GM12874 (cell line): ENCODE measurements around the gene CKM.

Source experiments
- CTCF ChIP-seq: IDR thresholded peaks from 2 replicates; pipeline ENCODE4 v1.5.1; 2011; ENCODE audit warnings: low read depth, mild to moderate bottlenecking, control low read depth, low read length, moderate library complexity; ENCODE audit not compliant: insufficient read depth

The CKM gene

GRCh38 chr19:45324349-45324907, 1.8 kb upstream of the CKM start:
- no peak for TF ChIP-seq CTCF

GRCh38 chr19:45323671-45324081, 1.0 kb upstream of the CKM start:
- TF ChIP-seq CTCF, result no peak

GRCh38 chr19:45322311-45322710, 364 bp downstream of the CKM start:
- no peak for TF ChIP-seq CTCF

GRCh38 chr19:45321848-45322247, 827 bp downstream of the CKM start:
- TF ChIP-seq CTCF, result no peak

- TF ChIP-seq CTCF, result no peak
Observed at GRCh38 chr19:45320997-45321775, 1.5 kb downstream of the CKM start.

GRCh38 chr19:45315304-45315703, 7.4 kb downstream of the CKM start:
- TF ChIP-seq CTCF, result no peak

- no peak for TF ChIP-seq CTCF
Observed at GRCh38 chr19:45314708-45315245, 7.9 kb downstream of the CKM start.
